MCF 10A (cell line): Measurements from ENCODE around the gene PPIB. TPM values are rescaled to one million over a fixed set of nuclear protein-coding genes. Genes with fewer than 3 reads are reported as not detected.
A peak's percentile ranks its signal among the peaks of the same experiment; 100 is the strongest.

Experiments used
- BruUV-seq: library from RNA; stranded (reverse); fragments of 400-500 nt; replicated peaks from 2 replicates; lab custom pipeline; 2021; lab: Mats Ljungman, UMichigan
- CTCF ChIA-PET: fragments of 300-600 bp; sonication (Branson Sonifier 250); formaldehyde crosslinking; extraction: SDS; loops from one replicate; lab custom pipeline; 2021; ENCODE audit warnings: antibody characterized with exemption, inconsistent platforms; lab: Yijun Ruan, JAX
- POLR2A ChIA-PET: fragments of 300-600, 350-650 bp; sonication (Branson Sonifier 250); formaldehyde crosslinking; extraction: SDS; loops from one replicate; lab custom pipeline; 2020; ENCODE audit warnings: antibody characterized with exemption, inconsistent platforms; lab: Yijun Ruan, JAX
- DNase-seq: peaks from one replicate; pipeline ENCODE4 v3.0.0-alpha.2; 2018; ENCODE audit not compliant: unreplicated experiment
- H3K27ac Mint-ChIP-seq: one replicate; pipeline ENCODE4 v1.8.0; 2022; ENCODE audit warnings: mild to moderate bottlenecking, low read depth, mixed read lengths; ENCODE audit not compliant: unreplicated experiment
- H3K27me3 Mint-ChIP-seq: one replicate; pipeline ENCODE4 v1.8.0; 2022; ENCODE audit warnings: mixed read lengths; ENCODE audit not compliant: insufficient read depth, unreplicated experiment
- H3K36me3 Mint-ChIP-seq: one replicate; pipeline ENCODE4 v1.8.0; 2022; ENCODE audit warnings: mild to moderate bottlenecking, moderate library complexity, mixed read lengths; ENCODE audit not compliant: insufficient read depth, unreplicated experiment
- H3K4me1 Mint-ChIP-seq: one replicate; pipeline ENCODE4 v1.8.0; 2022; ENCODE audit warnings: mixed read lengths; ENCODE audit not compliant: insufficient read depth, unreplicated experiment
- H3K4me3 Mint-ChIP-seq: one replicate; pipeline ENCODE4 v1.8.0; 2022; ENCODE audit warnings: mild to moderate bottlenecking, moderate library complexity, mixed read lengths; ENCODE audit not compliant: unreplicated experiment
- H3K9me3 Mint-ChIP-seq: one replicate; pipeline ENCODE4 v1.8.0; 2022; ENCODE audit warnings: mixed read lengths; ENCODE audit not compliant: unreplicated experiment
- CTCF ChIP-seq: fragments of 200-600 bp; IDR thresholded peaks from one replicate; pipeline ENCODE4 v1.8.0; 2022; ENCODE audit warnings: antibody characterized with exemption, mild to moderate bottlenecking; ENCODE audit not compliant: unreplicated experiment
- intact Hi-C: fragments of 100-400 bp; cut with micrococcal nuclease; formaldehyde crosslinking; loops from 2 replicates; pipeline ENCODE4 v1.14.1; 2022
- total RNA-seq: library from RNA; stranded (reverse); gene quantifications from 2 replicates; pipeline ENCODE4 v1.2.3, GENCODE V29; 2022

Gene PPIB
- total RNA-seq, 1 experiment from 2014 or later: 874 TPM

GRCh38 chr15:64191971-64192830, 29.4 kb upstream of the PPIB start:
- Mint-ChIP-seq H3K36me3 (peaks cover 49% of the 10 kb centered on the region), H3K4me1 (peaks cover 6% of the 10 kb centered on the region), H3K9me3 (no peaks in the 10 kb centered on the region), H3K27me3 (no peaks in the 10 kb centered on the region), H3K27ac (no peak overlapping the region), H3K4me3 (no peak overlapping the region)
- DNase-seq: no peak
- CTCF ChIA-PET: interaction anchor here (0.7 kb wide), 1 partner anchor 39 kb away, joined by 3 read pairs; no protein-coding TSS in a partner anchor
- intact Hi-C loops: no loop called here
- no TSS peak for BruUV-seq
- POLR2A ChIA-PET: interaction anchor here (0.7 kb wide), 1 partner anchor 10 kb away, joined by 3 read pairs; no protein-coding TSS in a partner anchor
- no peak for TF ChIP-seq CTCF

- H3K36me3 Mint-ChIP-seq: peaks cover 51% of the 10 kb centered on the region
- BruUV-seq: no TSS peak
- peaks cover 6% of the 10 kb centered on the region for H3K4me1 Mint-ChIP-seq
- no peaks in the 10 kb centered on the region for H3K9me3 Mint-ChIP-seq
- no peak overlapping the region for H3K4me3 Mint-ChIP-seq
- intact Hi-C loops: no loop called here
- peak overlapping the region; percentile 11 for H3K27ac Mint-ChIP-seq
- ChIA-PET POLR2A (interaction anchor here (0.6 to 2.0 kb wide), 8 partner anchors 25 to 687 kb away, joined by 3 to 18 read pairs (median 4); partner anchors contain the start of genes CIAO2A, PPIB and TRIP4), CTCF (interaction anchor here (0.6 to 1.3 kb wide), 6 partner anchors 11 to 35 kb away, joined by 3 to 5 read pairs (median 4); no protein-coding TSS in a partner anchor)
- peak; percentile 58 for DNase-seq
- no peak for TF ChIP-seq CTCF
- H3K27me3 Mint-ChIP-seq: no peaks in the 10 kb centered on the region
Observed at GRCh38 chr15:64187396-64188191, 24.8 kb upstream of the PPIB start.

GRCh38 chr15:64185146-64185911, 22.5 kb upstream of the PPIB start:
- H3K4me3 Mint-ChIP-seq: no peak overlapping the region
- no peak for TF ChIP-seq CTCF
- H3K9me3 Mint-ChIP-seq: no peaks in the 10 kb centered on the region
- no peak for DNase-seq
- peaks cover 6% of the 10 kb centered on the region for H3K4me1 Mint-ChIP-seq
- CTCF ChIA-PET: interaction anchor here (0.6 to 1.7 kb wide), 5 partner anchors 30 to 794 kb away, joined by 3 to 7 read pairs (median 3); no protein-coding TSS in a partner anchor
- H3K27me3 Mint-ChIP-seq: no peaks in the 10 kb centered on the region
- POLR2A ChIA-PET: interaction anchor here (0.6 to 1.5 kb wide), 4 partner anchors 14 to 293 kb away, joined by 3 to 7 read pairs (median 4); no protein-coding TSS in a partner anchor
- intact Hi-C loops: no loop called here
- BruUV-seq: no TSS peak
- no peak overlapping the region for H3K27ac Mint-ChIP-seq
- H3K36me3 Mint-ChIP-seq: peaks cover 55% of the 10 kb centered on the region
